HG03439 (cell line): ENCODE measurements around the gene FSTL4.

Experiments used
- ATAC-seq: cut with Tn5 transposase; IDR thresholded peaks from one replicate; pipeline ENCODE4 v1.9.1; 2021; ENCODE audit warnings: mild to moderate bottlenecking, moderate library complexity; ENCODE audit not compliant: unreplicated experiment

Gene FSTL4

GRCh38 chr5:133612249-133612860 lies at the start of gene FSTL4:
Gene FSTL4, minus strand, starts transcription at chr5:133612541.
- no peak for ATAC-seq

- ATAC-seq: no peak
Observed at GRCh38 chr5:133661389-133661788, 49.0 kb upstream of the FSTL4 start.

DNA sequence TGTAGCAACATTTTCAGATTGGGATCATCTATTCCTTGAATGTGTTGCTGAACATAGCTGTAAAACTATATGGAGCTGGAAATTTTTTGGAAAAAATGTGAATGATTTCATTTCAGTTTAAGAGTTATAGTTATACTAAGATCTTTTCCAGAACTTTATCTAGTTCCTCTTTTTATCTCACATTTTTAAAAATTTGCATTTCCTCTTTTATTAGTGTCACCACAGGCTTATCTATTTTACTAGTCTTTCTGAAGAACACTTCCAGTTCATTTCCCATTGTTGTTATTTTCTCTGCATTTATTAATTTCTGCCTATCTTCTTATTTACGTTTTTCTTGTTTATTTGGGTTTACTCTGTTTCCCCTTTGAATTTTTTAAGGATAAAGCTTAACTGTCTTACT lies 46.0 kb upstream of the FSTL4 start:
- no peak for ATAC-seq

DNA sequence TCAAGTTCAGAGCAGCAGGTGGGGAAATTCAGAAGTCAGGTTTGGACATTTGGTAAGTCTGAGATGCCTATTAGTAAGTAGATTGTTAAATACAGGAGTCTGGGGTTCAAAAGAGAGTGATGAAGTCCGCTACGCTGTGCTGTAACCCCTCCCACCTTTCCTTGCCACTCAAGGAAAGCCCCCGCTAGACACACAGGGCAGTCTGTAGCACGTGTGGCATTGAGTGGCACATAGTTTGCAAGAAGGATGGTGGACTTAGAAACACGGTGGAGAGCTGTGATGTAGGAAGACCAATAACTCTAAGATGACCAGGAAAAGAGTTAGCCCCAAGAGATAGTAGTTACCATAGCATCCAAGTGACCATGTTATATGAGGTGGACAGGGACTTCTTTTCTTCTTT lies 44.7 kb upstream of the FSTL4 start:
- no peak for ATAC-seq

DNA sequence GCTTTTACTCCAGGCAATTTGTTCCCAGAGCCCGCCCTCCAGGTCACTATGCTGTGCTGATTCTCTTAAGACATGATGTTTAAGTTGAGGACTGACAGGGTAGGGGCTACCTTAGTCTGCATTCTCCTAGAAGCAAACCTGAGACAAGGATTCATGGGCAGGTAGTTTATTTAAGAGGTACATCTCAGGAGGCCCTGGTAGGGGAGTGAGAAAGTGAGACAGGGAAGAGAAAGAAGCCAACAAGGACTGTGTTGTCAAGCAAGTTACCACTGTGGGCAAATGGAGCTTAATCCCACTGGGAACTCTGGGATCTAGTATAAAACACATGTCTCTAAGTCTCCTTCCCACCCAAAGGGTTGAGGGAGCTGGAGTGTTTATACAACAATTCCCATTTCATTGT lies 43.6 kb upstream of the FSTL4 start:
- no peak for ATAC-seq

DNA sequence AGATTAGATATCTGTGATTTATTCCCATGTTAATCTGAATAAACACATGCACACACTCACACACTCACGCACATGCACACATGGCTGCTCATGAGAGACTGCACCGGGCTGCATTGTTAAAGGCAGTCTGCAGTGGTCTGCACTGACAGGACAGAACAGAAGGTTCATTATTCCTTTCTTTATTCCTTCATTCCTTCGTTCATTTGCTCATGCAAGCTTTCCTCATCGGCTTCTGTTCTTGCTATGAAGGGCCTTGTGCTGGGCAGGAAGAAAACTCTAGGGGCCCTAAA lies 41.4 kb upstream of the FSTL4 start:
- no peak for ATAC-seq

- no peak for ATAC-seq
Observed at GRCh38 chr5:133652951-133653759, 40.8 kb upstream of the FSTL4 start.

DNA sequence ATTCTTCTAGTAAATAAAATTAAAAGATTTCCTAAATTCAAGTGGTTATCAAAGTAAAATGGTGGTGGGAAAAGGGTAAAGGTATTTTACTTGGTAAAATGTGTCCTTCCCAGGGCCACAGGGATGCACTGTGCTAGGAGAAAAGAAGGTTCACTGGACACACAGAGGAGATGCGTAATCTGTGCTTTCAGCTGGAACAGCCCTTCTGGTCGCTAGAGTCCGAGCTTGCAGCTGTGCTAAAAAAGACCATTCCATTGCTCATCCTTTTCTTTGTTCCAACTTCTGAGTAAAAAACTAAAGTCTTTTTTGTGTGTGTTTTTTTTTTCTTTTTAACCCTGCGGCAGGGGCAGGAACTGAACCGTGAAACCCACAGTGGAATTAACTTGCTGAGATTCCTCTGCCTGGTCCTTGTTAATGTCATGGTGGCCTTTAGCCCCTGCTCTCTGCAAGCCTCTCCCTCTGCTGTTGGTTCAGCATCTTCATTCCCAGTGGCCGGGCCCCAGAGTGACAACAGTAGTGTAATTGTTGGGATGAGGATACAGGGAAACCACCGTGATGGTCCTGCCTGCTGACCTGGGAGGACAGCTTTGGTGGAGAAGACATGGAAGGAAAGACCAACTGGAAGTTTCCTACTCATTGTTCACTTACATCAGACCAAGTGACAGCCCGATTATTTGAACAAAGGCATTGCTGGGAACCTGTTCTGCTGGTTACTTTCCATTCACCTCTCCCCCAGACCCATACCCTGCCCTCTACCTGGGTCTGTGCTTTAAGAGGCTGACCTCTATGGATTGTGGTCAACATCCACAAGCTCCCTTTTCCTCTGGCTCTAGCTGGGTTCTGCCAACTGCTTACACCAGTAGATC lies 31.9 kb upstream of the FSTL4 start:
- no peak for ATAC-seq

GRCh38 chr5:133643365-133643764 lies 31.0 kb upstream of the FSTL4 start:
- no peak for ATAC-seq

DNA sequence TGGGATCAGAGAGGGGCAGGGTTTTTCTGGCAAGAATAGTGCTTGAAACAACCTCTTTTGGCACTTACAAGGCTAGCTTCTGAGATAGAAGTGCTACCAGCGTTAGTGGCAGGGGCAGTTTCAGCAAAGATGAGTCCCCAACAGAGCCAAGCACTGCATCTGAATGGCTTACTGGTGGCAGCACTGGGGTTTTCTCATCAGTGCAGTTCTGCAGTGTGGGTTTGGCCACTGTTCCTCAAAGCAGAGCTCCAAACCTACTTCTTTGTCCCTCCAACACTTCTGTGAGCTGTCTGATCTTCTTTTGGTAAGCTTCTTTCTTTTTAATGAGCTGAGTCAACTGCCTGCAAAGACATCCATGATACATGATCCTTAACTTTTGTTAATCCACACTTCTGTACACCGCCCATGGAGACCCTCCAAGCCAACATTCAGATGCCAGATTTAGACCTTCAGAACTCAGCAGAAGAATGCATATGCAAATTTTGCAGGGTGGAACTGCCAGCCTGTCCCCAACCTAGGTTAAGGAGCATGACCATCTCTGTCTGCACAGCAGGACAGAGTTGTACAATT lies 29.9 kb upstream of the FSTL4 start:
- ATAC-seq: no peak

DNA sequence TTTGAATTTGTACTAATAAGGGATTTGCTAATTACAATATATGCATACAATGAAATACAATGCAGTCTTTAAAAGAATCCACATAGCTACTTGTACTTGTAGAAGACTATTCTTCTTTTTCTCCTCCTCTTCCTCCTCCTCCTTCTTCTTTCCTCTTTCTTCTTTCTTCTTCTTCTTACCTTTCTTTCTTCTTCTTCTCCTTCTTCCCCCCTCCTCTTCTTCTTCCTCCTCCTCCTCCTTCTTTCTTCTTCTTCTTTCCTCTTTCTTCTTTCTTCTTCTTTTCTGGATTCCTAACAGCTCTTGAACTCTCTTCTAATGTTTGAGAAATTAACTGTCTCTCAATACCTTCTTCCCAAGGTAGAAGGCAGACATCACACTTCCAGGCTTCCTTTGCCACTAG lies 29.3 kb upstream of the FSTL4 start:
- ATAC-seq: no peak

- no peak for ATAC-seq
Observed at GRCh38 chr5:133639850-133640528, 27.6 kb upstream of the FSTL4 start.

- no peak for ATAC-seq
Observed at GRCh38 chr5:133638436-133638835, 26.1 kb upstream of the FSTL4 start.

DNA sequence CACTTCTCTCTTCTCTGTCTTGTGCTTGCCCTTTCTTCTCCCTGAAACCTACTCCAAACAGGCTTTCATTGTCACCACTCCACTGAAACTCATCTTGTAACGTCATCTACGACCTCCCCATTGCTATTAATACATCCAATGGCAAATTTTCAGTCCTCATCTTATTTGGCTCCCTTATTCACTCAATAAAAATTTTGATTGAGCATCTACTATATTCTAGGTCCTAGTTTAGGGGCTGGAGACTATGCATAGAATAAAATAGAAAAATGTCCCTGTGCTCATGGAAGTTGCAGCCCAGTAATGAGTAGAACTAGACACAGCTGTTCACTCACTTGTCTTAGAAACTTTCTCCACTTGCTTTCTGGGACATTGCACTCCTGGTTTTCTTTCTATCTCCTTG lies 24.9 kb upstream of the FSTL4 start:
- ATAC-seq: no peak

- no peak for ATAC-seq
Observed at GRCh38 chr5:133635051-133635450, 22.7 kb upstream of the FSTL4 start.

GRCh38 chr5:133627180-133627579 lies 14.8 kb upstream of the FSTL4 start:
- ATAC-seq: no peak

GRCh38 chr5:133624316-133624715 lies 12.0 kb upstream of the FSTL4 start:
- ATAC-seq: no peak

DNA sequence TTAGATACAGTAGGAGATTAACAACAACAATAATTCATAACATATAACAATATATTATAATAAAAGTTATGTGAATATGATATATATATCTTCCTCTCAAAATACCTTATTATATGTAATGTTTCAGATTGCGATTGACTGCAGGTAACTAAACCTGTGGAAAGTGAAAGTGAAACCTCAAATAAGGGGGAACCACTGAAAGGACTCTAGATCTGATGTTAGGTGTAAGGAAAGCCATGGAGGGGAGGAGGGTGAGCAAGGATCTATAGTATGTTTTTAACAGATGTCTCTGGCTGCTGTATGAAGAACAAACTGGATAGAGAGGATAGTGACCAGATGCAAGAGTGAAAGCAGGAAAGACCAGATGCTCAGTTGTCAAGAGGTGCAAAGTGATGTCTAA lies 5.8 kb upstream of the FSTL4 start:
- ATAC-seq: no peak

DNA sequence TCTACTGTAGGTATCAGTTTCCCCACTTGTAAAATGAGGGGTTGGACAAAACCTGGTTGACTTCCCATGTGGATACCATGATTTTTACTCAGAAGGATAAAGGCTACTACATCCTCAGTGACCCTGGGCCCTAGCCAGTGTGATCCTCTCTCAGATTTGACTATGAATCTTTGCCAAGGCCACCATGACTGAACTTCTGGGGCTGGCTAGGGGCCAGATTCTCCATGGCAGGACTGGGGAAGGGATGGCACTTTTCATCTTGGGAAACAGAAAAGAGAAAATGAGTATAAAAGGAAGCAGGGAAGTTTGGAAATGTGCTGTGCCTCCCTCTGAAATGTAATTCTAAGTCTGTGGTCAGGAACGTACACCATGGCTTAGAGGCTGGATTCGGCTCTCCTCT lies 1.4 kb upstream of the FSTL4 start:
- no peak for ATAC-seq

DNA sequence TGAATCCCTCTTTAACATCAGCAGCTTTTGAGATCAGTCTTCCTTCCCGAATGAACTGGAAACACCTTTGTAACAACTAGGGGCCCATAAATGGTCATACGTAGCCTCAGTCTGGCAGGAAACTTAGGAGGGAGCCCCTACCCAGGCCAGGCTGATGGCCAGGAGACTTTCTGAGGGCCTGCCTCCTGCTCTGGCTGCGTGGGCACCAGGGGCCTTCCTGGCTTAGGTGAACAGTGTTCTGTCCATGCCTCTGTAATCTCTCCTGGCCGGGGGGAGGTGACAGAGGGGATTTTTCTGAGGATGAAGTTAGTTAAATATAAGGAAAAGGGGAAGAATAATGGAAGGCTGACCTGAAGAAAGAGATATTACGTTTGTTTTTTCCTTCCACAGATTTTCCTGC lies 843 bp upstream of the FSTL4 start:
- no peak for ATAC-seq
